ENCODE measurements around the gene TIMM23.
A peak's percentile ranks its signal among the peaks of the same experiment; 100 is the strongest.

GRCh38 chr10:46030091-46030937 is 58.0 kb downstream of the TIMM23 start, which contains the start of gene NCOA4:
- TF ChIP-seq, protein P1, sequence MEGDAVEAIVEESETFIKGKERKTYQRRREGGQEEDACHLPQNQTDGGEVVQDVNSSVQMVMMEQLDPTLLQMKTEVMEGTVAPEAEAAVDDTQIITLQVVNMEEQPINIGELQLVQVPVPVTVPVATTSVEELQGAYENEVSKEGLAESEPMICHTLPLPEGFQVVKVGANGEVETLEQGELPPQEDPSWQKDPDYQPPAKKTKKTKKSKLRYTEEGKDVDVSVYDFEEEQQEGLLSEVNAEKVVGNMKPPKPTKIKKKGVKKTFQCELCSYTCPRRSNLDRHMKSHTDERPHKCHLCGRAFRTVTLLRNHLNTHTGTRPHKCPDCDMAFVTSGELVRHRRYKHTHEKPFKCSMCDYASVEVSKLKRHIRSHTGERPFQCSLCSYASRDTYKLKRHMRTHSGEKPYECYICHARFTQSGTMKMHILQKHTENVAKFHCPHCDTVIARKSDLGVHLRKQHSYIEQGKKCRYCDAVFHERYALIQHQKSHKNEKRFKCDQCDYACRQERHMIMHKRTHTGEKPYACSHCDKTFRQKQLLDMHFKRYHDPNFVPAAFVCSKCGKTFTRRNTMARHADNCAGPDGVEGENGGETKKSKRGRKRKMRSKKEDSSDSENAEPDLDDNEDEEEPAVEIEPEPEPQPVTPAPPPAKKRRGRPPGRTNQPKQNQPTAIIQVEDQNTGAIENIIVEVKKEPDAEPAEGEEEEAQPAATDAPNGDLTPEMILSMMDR (conservative IDR thresholded peaks at IDR 0.05; ENCODE audit: low read depth, low read length) = peak; percentile 88
- TF ChIP-seq EZH2 (IDR thresholded peaks at IDR 0.05; ENCODE audit: borderline replicate concordance, low read depth, low read length, poor library complexity, severe bottlenecking) = no peak

Data from A673 (cell line).